Measurements from ENCODE around the gene ARHGAP26.

ARHGAP26 gene

GRCh38 chr5:142872217-142872616, 102.0 kb downstream of the ARHGAP26 start:
- TF ChIP-seq, protein P1, sequence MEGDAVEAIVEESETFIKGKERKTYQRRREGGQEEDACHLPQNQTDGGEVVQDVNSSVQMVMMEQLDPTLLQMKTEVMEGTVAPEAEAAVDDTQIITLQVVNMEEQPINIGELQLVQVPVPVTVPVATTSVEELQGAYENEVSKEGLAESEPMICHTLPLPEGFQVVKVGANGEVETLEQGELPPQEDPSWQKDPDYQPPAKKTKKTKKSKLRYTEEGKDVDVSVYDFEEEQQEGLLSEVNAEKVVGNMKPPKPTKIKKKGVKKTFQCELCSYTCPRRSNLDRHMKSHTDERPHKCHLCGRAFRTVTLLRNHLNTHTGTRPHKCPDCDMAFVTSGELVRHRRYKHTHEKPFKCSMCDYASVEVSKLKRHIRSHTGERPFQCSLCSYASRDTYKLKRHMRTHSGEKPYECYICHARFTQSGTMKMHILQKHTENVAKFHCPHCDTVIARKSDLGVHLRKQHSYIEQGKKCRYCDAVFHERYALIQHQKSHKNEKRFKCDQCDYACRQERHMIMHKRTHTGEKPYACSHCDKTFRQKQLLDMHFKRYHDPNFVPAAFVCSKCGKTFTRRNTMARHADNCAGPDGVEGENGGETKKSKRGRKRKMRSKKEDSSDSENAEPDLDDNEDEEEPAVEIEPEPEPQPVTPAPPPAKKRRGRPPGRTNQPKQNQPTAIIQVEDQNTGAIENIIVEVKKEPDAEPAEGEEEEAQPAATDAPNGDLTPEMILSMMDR (IDR thresholded peaks at IDR 0.05; ENCODE audit: low read depth, low read length, missing control alignments) = no peak
- DNase-seq (ENCODE audit: low read depth) = no peak
- H3K4me3 ChIP-seq (ENCODE audit: low read depth, low read length) = no peak overlapping the region

GRCh38 chr5:142872795-142873194, 102.6 kb downstream of the ARHGAP26 start:
- DNase-seq (ENCODE audit: low read depth) = no peak
- TF ChIP-seq, protein P1 (IDR thresholded peaks at IDR 0.05; ENCODE audit: low read depth, low read length, missing control alignments) = no peak
- H3K4me3 ChIP-seq (ENCODE audit: low read depth, low read length) = no peak overlapping the region

DNA sequence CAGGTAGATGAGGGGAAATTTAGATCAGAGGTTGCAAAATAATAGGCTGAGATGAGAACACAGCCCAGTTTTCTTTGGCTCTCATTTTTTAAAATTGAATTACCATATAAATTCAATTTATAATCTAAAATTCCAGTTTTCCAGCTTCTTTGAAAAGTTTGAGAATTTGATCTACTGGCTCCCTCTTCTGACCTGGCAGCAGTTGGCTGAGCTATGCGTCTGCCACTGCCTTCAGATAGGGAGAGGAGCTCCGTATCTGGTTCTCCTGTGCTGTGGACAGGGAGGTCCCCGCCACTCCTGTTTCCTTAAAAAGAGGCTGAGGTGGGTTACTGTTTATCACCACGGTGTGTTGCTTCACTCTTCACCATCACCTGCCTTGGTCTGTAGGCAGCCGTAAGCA, 103.7 kb downstream of the ARHGAP26 start:
- TF ChIP-seq, protein P1 (IDR thresholded peaks at IDR 0.05; ENCODE audit: low read depth, low read length, missing control alignments) = no peak
- DNase-seq (ENCODE audit: low read depth) = no peak
- no peak overlapping the region for H3K4me3 ChIP-seq (ENCODE audit: low read depth, low read length)

DNA sequence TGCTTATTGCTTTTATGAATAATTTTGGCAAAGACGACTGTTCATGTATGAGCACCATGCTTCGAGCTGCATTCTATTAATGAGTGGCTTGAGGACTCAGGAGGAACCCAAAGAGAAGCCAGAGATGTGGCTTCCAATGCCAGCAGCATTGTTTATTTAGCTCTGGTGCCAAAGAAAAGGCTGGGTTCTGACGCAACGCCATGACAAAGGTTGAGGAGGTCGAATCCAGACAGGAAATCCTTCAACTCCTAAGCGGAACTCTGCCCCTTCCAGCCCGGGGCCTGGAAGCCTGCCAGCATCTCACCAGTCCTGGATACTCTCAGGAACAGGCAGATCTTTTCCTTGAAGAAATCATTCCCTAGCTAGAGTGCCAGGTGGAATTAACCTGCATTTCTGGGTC, 104.4 kb downstream of the ARHGAP26 start:
- TF ChIP-seq, protein P1 (IDR thresholded peaks at IDR 0.05; ENCODE audit: low read depth, low read length, missing control alignments) = no peak
- no peak for DNase-seq (ENCODE audit: low read depth)
- H3K4me3 ChIP-seq (ENCODE audit: low read depth, low read length) = no peak overlapping the region

GRCh38 chr5:142875936-142876335, 105.8 kb downstream of the ARHGAP26 start:
- TF ChIP-seq, protein P1 (IDR thresholded peaks at IDR 0.05; ENCODE audit: low read depth, low read length, missing control alignments) = no peak
- DNase-seq (ENCODE audit: low read depth) = no peak
- H3K4me3 ChIP-seq (ENCODE audit: low read depth, low read length) = no peak overlapping the region

- TF ChIP-seq, protein P1 (IDR thresholded peaks at IDR 0.05; ENCODE audit: low read depth, low read length, missing control alignments) = no peak
- H3K4me3 ChIP-seq (ENCODE audit: low read depth, low read length) = no peak overlapping the region
- no peak for DNase-seq (ENCODE audit: low read depth)
Measured at GRCh38 chr5:142876817-142877216, 106.6 kb downstream of the ARHGAP26 start.

- TF ChIP-seq, protein P1 (IDR thresholded peaks at IDR 0.05; ENCODE audit: low read depth, low read length, missing control alignments) = no peak
- DNase-seq (ENCODE audit: low read depth) = no peak
Measured at GRCh38 chr5:142878111-142878510, 107.9 kb downstream of the ARHGAP26 start.

More at GRCh38 chr5:142878111-142878510, 107.9 kb downstream of the ARHGAP26 start:
- H3K4me3 ChIP-seq (ENCODE audit: low read depth, low read length) = no peak overlapping the region
